ENCODE results near the gene ANKRD28. TPM values are rescaled to one million over a fixed set of nuclear protein-coding genes. Genes with fewer than 3 reads are reported as not detected.
A peak's percentile ranks its signal among the peaks of the same experiment; 100 is the strongest.
"Not testable (repeated sequence)": the region's sequence is repeated elsewhere in the genome, so short reads cannot be mapped to it uniquely, and the experiment has no call there.

Gene ANKRD28
- total and polyA plus RNA-seq, 5 experiments from 2014 or later = 3.3 to 38.0 (median 10.5) TPM

DNA sequence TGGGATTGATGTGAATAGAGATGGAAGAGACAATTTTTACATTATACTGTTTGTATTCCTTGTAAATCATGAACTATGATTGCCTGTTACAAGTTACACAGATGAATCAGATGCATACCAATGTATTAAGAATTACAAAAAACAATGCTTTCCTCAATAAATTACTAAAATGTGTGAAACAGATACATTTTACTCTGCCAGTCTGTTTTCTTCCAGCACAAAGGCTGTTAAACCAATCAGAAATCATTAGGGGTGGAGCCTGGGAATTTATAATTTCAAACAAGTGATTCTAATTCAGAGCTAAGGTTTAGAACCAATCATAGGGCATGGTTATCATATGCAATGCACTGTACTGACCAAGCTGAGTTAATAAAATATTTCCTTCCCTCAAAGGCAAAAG lies 21.8 kb upstream of the ANKRD28 start:
- H3K27me3 Mint-ChIP-seq = no peaks in the 10 kb centered on the region
- H3K4me1 Mint-ChIP-seq = peaks cover 20 to 74% (median 60%) of the 10 kb centered on the region in 4 donors
- DNase-seq = no peak

DNA sequence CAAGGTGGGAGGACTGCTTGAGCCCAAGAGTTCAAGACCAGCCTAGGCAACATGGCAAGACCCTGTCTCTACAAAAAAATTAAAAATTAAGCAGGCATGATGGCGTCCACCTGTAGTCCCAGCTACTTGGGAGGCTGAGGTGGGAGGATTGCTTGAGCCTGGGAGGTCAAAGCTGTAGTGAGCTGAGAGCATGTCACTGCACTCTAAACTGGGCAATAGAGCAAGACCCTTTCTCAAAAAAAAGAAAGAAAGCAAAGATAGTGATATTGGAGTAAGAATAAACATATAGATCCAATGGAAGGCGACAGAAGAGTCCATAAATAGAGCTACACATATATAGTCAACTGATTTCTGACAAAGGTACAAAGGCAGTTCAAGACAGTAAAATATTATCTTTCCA lies 21.3 kb upstream of the ANKRD28 start:
- Mint-ChIP-seq H3K4me1 (peaks cover 17 to 70% (median 56%) of the 10 kb centered on the region in 4 donors), H3K27me3 (no peaks in the 10 kb centered on the region), H3K27ac (peak overlapping the region in 2 of 10 donors; percentile 25 to 58), H3K4me3 (no peak overlapping the region), H3K36me3 (peaks cover 0 to 2% (median 0%) of the 10 kb centered on the region in 3 donors), H3K9me3 (no peaks in the 10 kb centered on the region)
- POLR2A ChIA-PET = no interaction called here
- ATAC-seq (no peak), DNase-seq (no peak)

More for the DNA sequence above, 21.8 kb upstream of the ANKRD28 start:
- Mint-ChIP-seq H3K4me3 (no peak overlapping the region), H3K9me3 (no peaks in the 10 kb centered on the region), H3K27ac (no peak overlapping the region), H3K36me3 (peaks cover 0 to 2% (median 0%) of the 10 kb centered on the region in 3 donors)
- POLR2A ChIA-PET = no interaction called here
- ATAC-seq = no peak

DNA sequence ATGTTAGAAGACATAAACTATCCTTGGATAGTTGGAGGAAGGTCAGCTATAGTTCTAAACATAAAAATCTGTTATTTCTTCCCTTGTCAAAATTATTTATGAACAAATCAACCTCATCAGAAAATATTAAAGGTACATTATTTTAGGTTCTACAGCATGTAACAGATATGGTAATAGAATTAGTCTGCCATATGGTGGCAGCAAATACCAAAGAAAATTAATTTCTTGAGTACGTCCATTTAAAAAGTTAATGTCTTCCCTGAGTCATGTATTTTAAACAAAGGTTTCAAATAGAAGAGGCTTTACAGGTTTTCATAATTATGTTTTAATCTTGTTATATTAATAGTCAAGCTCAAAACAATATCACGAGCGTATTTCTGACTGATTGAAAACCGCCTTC lies 17.9 kb upstream of the ANKRD28 start:
- Mint-ChIP-seq H3K4me1 (peaks cover 3 to 47% (median 32%) of the 10 kb centered on the region in 4 donors), H3K9me3 (no peaks in the 10 kb centered on the region), H3K36me3 (peaks cover 0 to 4% (median 0%) of the 10 kb centered on the region in 3 donors), H3K4me3 (no peak overlapping the region), H3K27me3 (no peaks in the 10 kb centered on the region), H3K27ac (peak overlapping the region in 1 of 10 donors; percentile 64)
- DNase-seq (peak in 2 of 10 donors; percentile 26 to 32), ATAC-seq (peak in 1 of 2 donors; percentile 47)
- POLR2A ChIA-PET = no interaction called here

DNA sequence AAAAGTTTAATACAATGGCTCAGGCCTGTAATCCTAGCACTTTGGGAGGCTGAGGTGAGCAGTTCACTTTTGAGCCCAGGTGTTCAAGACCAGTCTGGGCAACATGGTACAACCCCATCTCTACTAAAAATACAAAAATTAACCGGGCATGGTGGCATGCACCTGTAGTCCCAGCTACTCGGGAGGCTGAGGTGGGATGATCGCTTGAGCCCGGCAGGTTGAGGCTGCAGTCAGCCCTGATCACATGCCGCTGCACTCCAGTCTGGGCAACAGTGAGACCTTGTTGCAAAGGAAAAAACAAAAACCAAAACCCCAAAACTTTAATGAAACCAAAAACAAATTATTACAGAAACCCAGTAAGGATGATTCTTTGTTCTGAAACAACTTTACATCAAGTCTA lies 15.3 kb upstream of the ANKRD28 start:
- H3K36me3 Mint-ChIP-seq, ATAC-seq, DNase-seq, H3K4me3 Mint-ChIP-seq, H3K9me3 Mint-ChIP-seq, H3K27ac Mint-ChIP-seq, POLR2A ChIA-PET, H3K27me3 Mint-ChIP-seq: not testable (repeated sequence)
- peaks cover 11 to 37% (median 29%) of the 10 kb centered on the region in 4 donors for H3K4me1 Mint-ChIP-seq

DNA sequence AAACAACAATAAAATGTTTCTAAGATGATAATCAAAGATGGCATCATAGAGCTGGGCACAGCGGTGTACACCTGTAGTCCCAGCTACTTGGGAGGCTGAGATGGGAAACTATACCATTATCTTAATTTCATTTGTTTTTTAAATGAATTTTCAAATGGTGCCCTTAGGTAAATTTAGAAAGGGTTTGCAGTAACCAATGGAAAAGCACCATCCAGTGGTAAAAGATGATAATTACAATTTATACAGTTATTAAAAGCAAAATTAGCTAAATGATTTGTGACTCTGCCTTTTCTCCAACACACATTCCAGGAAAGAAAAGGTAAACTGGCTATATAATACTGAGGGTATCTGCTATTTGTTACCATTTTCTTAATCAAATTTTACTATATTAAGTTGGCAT lies 14.4 kb upstream of the ANKRD28 start:
- ATAC-seq (no peak), DNase-seq (peak in 2 of 10 donors; percentile 11 to 25)
- no peaks in the 10 kb centered on the region for H3K27me3 Mint-ChIP-seq
- peaks cover 0 to 5% (median 0%) of the 10 kb centered on the region in 3 donors for H3K36me3 Mint-ChIP-seq
- peaks cover 10 to 32% (median 24%) of the 10 kb centered on the region in 4 donors for H3K4me1 Mint-ChIP-seq
- H3K9me3 Mint-ChIP-seq = no peaks in the 10 kb centered on the region
- POLR2A ChIA-PET = no interaction called here
- no peak overlapping the region for H3K27ac Mint-ChIP-seq
- H3K4me3 Mint-ChIP-seq = no peak overlapping the region

DNA sequence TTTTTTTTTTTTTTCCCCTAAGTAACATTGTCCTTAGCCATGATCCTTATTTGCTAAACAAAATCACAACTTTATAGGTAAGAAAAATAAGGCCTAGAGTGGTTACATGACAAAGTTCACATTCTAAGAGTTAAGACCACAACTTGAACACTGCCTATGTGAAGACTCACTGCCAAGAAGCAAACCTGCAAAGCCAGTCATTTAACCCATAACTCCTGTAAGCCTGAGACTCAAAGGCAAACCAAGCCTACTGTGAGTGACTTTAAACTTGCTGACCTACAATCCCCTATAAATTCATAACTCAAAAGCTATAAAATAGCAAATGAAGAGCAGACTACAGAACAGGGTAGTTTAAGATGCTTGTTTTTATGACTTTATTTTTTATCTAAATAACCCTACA lies 12.9 kb upstream of the ANKRD28 start:
- Mint-ChIP-seq H3K4me3 (no peak overlapping the region), H3K4me1 (peaks cover 10 to 32% (median 23%) of the 10 kb centered on the region in 4 donors), H3K27ac (peak overlapping the region in 1 of 10 donors; percentile 26), H3K36me3 (peaks cover 0 to 5% (median 0%) of the 10 kb centered on the region in 3 donors), H3K27me3 (no peaks in the 10 kb centered on the region), H3K9me3 (no peaks in the 10 kb centered on the region)
- POLR2A ChIA-PET = no interaction called here
- DNase-seq (no peak), ATAC-seq (no peak)

DNA sequence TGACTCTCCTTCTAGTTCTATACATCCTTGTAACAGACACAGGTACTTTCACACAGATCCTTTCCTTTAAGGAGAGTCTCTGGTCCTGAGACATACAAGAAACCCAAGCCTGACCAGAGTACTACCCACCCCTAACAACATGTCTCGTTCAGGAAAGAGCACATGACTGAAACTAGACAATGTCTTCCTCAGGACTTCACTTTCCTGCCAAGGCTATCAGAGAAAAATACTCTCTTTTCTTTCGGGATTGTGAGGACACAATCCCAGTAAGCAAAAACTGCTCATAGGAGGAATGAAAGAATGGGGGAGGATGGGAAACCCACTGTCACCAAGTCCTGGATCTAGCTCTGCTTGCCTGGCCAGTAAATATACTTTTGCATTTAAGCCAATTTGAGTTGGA lies 11.5 kb upstream of the ANKRD28 start:
- H3K9me3 Mint-ChIP-seq = no peaks in the 10 kb centered on the region
- H3K4me3 Mint-ChIP-seq = no peak overlapping the region
- DNase-seq = no peak
- ATAC-seq = no peak
- no peaks in the 10 kb centered on the region for H3K27me3 Mint-ChIP-seq
- POLR2A ChIA-PET = no interaction called here
- peaks cover 12 to 43% (median 33%) of the 10 kb centered on the region in 4 donors for H3K4me1 Mint-ChIP-seq
- peaks cover 0 to 5% (median 0%) of the 10 kb centered on the region in 3 donors for H3K36me3 Mint-ChIP-seq
- H3K27ac Mint-ChIP-seq = no peak overlapping the region

DNA sequence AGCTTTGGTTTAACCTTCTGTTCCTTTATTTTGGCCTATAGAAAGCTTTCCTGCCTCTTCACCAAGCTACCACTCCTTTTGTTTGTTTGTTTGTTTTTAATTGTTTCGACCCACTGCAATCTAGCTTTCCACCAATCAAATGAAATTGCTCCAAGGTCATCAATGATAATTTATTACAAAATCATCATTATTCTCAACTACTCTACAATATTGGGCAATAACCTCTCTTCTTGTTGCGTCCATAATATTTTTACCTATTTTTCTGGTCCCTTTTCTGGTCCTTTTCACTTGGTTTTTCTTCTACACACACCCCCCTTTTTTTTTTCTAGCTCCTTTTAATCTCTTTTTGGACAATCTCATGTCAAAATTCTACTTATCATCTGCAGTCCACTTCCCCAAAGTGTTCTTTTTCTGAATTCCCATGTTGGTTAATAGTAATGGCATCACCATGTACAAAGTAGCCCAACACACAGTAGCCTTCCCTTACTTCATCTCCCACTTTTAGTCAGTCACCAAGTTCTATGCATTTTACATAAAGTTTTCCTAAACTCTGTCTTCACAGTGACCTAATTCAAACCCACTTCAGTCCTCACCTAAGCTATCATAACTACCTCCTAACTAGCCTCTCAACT lies 11.0 kb upstream of the ANKRD28 start:
- Mint-ChIP-seq H3K36me3 (peaks cover 0 to 5% (median 0%) of the 10 kb centered on the region in 3 donors), H3K4me3 (no peak overlapping the region), H3K27ac (no peak overlapping the region), H3K4me1 (peaks cover 12 to 47% (median 36%) of the 10 kb centered on the region in 4 donors), H3K27me3 (no peaks in the 10 kb centered on the region), H3K9me3 (peaks cover 0 to 1% (median 0%) of the 10 kb centered on the region in 9 donors)
- DNase-seq = no peak
- POLR2A ChIA-PET = no interaction called here
- ATAC-seq = no peak

DNA sequence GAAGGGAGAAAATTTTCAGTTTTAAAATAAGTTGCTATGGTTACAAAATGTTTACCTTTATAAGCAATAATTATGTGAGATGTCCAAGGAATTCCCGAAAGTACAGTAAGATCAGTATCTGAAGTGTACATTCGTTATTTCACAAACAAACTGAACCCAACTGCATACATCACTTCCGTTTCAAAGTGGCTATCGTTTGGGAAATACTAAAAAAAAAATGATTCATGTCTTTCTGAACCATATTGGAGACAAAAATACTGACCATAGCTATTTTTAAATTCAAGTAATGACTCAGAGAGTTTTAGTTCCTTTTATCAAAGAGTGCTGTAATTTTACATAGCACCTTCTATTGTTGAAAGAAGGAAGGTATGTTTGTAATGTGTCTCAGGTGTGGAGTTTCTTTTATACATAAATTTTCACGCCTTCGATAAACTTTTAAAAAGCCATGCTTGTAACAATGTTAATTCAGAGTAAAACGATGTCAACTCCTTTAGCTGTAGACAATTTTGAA lies 8.0 kb upstream of the ANKRD28 start:
- no peak overlapping the region for H3K4me3 Mint-ChIP-seq
- H3K4me1 Mint-ChIP-seq = peaks cover 23 to 68% (median 60%) of the 10 kb centered on the region in 4 donors

DNA sequence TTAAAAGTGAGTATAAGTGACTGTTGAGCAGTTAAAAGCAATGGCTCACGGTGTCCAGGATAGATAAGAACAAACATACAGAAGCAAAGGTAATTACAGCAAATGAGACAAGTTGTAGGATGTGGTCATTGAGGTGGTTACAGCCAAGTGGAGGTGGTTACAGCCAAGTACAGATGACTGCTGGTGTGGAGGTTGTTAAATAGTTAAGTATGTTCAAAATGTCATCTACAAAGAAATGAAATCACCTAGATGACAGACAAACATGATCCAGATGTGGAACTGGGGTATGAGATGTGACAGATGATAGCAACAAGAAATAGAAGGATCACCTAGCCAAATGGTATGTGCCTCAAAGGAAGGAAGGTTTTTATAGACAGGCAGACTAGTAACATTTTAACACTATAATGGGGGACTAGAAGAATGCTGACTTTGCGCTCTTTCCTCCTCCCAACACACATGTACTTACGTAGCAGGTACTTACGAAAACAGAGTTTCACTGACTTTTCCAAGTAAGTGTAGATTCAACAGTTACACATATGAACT lies 6.8 kb upstream of the ANKRD28 start:
- DNase-seq (no peak), ATAC-seq (peak in 1 of 2 donors; percentile 20)
- Mint-ChIP-seq H3K27ac (peak overlapping the region in 4 of 10 donors; percentile 4 to 44 (median 20)), H3K9me3 (peaks cover 0 to 5% (median 0%) of the 10 kb centered on the region in 9 donors), H3K36me3 (no peaks in the 10 kb centered on the region), H3K4me3 (no peak overlapping the region), H3K4me1 (peaks cover 23 to 76% (median 65%) of the 10 kb centered on the region in 4 donors), H3K27me3 (no peaks in the 10 kb centered on the region)
- POLR2A ChIA-PET = no interaction called here

More for the DNA sequence above, 8.0 kb upstream of the ANKRD28 start:
- peak overlapping the region in 1 of 10 donors; percentile 34 for H3K27ac Mint-ChIP-seq
- no peak for ATAC-seq
- peaks cover 0 to 5% (median 0%) of the 10 kb centered on the region in 9 donors for H3K9me3 Mint-ChIP-seq
- no peak for DNase-seq
- POLR2A ChIA-PET = no interaction called here
- peaks cover 0 to 2% (median 0%) of the 10 kb centered on the region in 3 donors for H3K36me3 Mint-ChIP-seq
- H3K27me3 Mint-ChIP-seq = no peaks in the 10 kb centered on the region

DNA sequence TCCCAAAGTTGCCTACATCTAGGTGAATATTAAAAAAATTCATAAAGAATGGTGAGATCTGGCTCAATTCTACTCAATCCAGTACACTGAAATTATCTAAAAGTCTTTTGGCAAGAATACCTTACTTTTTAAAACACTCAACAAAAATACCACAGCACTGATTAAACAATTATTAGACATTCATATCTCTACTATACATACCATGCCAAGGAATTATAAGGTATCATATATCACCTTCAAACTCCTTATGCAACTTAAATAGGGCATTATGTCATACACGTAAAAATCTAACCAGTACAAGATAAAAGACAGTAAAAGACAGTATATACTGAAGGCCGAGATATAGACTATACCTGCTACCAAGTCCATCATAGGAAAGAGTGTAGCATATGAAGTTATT lies 6.1 kb upstream of the ANKRD28 start:
- Mint-ChIP-seq H3K36me3 (no peaks in the 10 kb centered on the region), H3K27me3 (no peaks in the 10 kb centered on the region), H3K9me3 (peaks cover 0 to 5% (median 0%) of the 10 kb centered on the region in 9 donors), H3K27ac (no peak overlapping the region), H3K4me3 (no peak overlapping the region), H3K4me1 (peaks cover 20 to 76% (median 65%) of the 10 kb centered on the region in 4 donors)
- no peak for DNase-seq
- no peak for ATAC-seq
- POLR2A ChIA-PET = no interaction called here

DNA sequence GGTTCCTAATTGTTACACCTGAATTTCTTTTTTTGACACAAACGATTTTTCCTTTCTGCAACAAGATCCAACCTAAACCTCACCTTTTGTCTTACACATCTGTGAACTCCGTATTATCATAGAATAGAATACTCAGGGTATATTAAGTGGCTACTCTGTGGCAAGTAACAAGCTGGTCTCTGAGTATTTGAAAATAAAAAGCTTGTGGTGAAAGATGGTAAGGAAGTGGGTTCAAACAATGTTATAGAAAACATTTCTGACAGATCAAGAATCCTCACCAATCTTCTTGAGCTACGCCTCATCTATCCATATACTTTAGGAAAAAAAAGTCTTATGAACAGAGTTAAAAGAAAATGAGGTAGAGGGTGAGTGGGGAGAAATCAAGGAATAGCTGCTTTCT lies 3.5 kb upstream of the ANKRD28 start:
- ATAC-seq (no peak), DNase-seq (no peak)
- POLR2A ChIA-PET = no interaction called here
- Mint-ChIP-seq H3K27ac (peak overlapping the region in 7 of 10 donors; percentile 16 to 81 (median 46)), H3K9me3 (peaks cover 0 to 5% (median 0%) of the 10 kb centered on the region in 9 donors), H3K36me3 (no peaks in the 10 kb centered on the region), H3K4me3 (peak overlapping the region in 8 of 10 donors; percentile 15 to 56 (median 36)), H3K4me1 (peaks cover 24 to 92% (median 75%) of the 10 kb centered on the region in 4 donors), H3K27me3 (no peaks in the 10 kb centered on the region)

DNA sequence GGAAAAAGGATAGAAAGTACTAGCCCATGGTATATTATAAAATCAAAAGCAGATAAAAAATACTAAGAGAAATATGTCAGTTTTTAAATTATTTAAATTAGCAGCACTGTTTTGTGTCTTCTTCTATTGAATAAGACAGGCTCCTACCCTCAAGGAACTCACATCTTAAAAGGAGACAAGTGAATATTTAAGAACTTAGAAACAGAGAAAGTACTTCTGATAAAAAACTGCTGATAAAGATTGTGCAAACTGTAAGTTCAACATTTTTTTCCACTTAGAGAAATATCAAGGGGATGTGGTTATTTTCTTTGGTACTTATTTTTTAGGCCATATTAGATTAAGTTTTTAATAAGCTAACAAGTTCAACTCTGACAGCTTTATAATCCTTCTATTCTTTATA lies 3.0 kb upstream of the ANKRD28 start:
- H3K4me1 Mint-ChIP-seq = peaks cover 24 to 92% (median 75%) of the 10 kb centered on the region in 4 donors
- POLR2A ChIA-PET = no interaction called here
- ATAC-seq = no peak
- H3K27ac Mint-ChIP-seq = peak overlapping the region in 3 of 10 donors; percentile 8 to 81 (median 31)
- H3K4me3 Mint-ChIP-seq = peak overlapping the region in 5 of 10 donors; percentile 2 to 33 (median 23)
- no peaks in the 10 kb centered on the region for H3K27me3 Mint-ChIP-seq
- peaks cover 0 to 5% (median 0%) of the 10 kb centered on the region in 9 donors for H3K9me3 Mint-ChIP-seq
- no peak for DNase-seq
- H3K36me3 Mint-ChIP-seq = no peaks in the 10 kb centered on the region
